GM19328 (cell line): ENCODE data around the gene RREB1.
"Not testable (repeated sequence)": the region's sequence is repeated elsewhere in the genome, so short reads cannot be mapped to it uniquely, and the experiment has no call there.

Source experiments
- ATAC-seq: cut with Tn5 transposase; IDR thresholded peaks from one replicate; pipeline ENCODE4 v1.9.1; 2021; ENCODE audit warnings: mild to moderate bottlenecking, moderate library complexity; ENCODE audit not compliant: unreplicated experiment

RREB1 gene

DNA sequence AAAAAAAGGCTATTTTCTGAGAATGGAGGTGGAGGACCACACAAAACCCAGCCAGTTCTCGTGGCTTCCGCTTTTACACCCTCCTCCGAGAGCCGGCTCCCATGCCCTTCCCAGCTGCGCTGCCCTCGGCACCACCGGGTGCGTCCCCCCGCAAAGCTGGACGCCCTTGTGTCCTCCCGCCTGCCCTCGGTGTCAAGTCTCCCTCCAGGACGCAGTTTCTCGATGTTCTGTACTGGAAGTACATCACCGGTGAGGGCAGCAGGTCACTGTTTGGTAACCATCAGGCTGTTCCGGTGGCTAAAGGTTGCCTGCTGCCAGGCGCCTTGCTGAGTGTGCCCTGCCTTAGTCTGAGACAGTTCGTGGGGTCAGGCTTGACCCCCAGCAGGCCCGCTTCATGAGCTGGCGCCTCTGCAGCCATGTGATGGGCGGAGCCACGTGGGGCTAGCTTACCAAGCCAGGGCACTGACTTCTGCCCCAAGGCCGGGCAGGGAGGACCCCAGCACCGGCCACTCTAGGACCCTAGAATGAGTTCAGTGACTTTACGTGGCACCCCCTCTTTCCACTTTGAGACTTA lies 34.6 kb downstream of the RREB1 start:
- no peak for ATAC-seq

DNA sequence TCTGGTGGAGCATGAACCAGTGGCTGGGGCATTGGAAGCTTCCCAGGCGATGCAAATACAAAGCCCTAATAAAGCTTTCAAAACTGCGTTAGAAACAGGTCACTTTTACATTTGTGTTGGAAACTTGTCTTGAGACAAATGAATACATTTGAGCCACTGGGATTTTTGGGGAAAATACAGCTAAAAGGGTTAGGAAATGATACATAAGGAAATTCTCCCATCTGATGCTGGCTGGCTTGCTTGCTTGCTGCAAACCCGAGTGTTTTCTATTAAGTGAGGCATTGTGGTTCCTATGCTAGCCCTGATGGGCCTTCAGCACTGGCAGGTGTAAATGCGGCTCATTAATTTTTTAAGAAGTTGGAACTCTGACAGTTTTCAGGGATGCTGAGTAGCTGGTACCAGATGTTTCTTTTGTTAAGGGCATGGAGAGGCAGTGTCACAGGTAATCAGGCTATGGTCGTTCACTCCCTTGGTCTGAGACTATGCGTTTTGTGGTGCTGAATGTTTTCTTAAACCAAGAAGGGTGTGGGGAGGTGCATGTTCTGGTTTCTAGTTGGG lies 35.2 kb downstream of the RREB1 start:
- no peak for ATAC-seq

DNA sequence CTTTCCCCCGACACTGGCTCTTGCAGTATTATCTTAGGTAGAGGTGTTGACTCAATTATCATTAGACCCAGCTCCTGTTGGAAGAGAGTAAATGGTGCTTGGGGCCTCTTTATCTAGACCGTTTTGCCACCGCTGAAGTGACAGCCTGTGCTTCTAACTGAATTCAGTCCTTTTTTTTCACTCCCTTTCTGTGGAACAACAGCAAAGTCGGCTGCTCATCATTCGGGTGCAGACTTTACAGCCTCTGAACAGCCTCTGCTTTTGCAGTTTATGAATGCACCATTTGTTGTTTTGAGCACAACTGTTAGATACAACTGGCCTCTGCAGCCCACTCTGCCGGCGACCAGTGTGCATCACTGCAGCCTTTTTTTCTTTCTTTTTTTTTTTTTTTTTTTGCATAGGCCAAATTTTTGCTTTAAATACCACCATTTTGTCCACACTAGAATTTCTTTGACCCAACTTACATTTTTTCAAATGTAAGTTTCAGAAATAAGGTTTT lies 35.8 kb downstream of the RREB1 start:
- ATAC-seq: no peak

DNA sequence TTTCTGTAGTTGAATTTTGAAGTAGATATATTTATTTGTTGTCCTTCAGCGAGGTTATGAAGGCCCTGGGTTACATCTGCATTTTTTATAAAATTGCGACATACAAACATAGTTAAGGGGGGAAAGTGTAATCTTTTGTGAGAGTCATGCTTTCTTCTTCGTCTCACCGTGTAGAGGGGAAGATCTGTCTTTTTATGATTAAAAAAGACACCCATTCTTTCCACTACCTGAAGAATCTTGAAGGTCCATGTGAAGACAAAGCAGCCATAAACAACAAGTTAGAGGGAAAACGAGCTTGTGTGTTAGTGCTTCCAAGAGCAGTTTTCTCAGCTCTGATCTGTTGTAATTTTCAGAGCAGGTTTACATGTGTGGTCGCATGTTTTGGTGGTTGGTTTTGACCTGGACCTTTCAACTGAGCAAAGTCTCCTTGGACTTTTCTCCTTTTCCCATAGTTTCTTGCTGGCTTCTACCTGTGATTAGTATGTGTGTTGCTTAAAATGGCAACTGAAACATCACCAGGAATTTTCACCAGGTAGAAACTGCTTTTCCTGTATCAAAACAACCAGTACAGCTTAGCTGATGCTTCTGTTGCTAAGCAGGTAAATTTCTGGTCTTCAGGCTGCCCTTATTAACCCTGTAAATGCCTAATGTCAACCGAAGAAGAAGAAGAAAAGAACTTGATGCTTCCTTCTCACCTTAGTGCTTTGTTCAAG lies 37.3 kb downstream of the RREB1 start:
- no peak for ATAC-seq

DNA sequence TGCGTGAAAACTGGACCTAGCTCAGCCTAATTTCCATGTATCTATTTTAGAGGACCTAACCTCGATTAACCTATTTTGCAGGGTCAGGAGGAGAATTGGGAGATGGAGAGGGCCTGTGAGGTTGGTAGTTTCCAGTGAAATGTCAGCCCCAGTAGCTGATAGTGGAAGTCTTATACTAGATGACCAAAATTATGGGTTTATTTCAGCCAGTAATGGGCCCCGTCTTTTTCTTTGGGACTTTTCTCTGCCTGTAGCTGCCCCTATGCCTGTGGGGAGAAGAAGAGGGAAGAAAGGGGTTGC lies 37.8 kb downstream of the RREB1 start:
- ATAC-seq: no peak

DNA sequence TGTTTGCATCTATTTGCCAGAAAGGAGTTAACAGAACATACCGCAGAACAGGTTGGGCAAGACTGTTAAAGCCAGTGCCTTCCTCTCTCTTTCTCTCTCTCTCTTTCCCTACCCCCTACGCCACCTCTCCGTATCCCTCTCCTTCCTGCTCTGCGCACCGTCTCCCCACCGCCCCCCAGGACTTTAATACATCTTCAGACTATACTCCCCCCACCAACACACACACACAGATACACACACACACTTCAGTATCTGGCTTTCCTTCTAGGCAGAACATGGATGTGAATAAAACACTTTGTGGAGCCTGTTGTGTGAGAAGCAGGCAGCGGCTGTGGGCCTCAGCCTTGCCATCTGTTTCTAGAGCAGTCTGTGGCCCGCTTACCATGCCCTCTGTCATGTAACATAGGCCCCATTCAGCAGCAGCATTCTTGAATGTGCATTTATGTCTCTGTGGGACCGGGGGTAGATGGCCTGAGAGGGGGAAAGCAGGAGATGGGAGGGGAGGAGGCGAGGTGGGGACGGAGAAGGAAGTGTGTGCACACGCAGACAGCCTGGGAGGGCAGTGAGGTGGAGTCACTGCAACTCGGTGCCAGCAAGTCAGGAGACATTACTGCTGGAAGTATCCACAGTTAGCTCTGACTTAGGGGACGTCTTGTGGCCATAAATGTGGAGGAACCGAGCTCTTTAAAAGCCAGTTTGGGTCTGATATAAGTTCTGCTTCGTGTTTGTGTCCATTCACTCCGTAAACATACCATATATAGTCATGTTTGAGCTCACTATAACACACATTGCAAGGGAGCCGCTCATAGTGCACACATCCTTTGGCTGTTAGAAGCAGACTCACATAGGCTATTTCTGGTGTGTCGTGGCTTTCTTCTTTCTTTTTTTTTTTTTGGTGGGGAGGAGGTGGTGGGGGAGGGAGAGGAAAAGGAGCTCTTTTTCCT lies 38.4 kb downstream of the RREB1 start:
- ATAC-seq: peak; percentile 59

DNA sequence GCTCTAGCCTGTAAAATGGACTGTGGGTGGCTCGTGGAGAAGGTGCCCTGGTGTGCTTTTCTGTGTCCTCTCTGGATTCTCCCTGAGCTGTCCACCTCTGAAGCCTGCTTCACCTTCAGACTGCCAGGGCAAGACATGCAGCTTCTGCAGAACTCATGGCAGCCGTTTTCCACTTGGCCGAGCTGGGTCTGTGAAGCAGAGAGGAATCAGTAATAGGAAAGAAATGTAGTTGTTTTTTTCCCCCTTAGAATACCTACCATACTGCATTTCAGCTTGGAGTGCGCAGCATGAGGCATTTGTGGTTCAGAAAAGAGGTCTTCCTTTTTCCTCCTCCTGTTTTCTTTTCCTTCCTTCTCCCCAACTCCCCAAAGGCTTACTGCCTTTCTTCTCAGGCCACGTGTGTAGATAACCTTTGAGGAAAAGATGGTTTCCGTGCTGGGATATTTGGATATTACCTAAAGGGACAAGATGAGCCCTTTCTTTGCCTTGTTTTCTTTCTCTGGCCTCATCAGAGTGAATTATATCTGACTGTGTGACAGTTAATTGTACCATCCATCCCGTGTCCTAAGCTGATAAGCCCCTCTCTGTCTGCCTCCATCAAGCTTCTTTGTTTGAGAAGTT lies 39.4 kb downstream of the RREB1 start:
- no peak for ATAC-seq

DNA sequence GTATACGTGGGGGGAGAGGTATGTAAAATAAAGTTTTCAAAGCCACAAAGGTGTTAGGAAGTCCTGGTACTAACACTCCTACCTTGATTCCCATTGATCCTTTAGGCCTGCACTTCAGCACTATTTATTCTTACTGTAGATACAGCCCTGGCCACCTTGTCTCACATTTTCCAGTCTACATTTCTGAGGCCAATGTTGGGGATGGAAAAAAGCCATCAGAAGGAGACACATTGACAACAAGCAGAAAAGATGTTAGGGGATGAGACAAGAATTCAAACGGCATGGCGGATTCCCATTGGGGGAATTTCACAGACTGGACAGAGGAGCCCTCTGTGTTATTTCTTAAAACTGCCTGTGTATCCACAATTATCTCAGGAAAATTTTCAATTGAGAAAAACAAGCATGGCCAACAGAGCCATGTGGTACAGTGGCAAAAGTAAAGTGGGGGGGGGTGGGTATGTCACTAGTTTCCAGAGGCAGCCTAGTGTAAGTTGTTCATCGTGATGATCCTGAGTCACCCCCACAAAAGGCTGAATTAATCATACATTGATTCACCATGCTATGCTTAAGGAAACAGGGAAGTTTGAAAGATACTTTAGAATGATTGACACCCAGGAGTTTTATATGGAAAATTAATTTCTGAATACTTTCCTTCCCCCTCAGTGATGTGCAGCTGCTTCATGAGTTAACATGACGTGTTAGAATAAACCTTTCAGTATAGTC lies 40.5 kb downstream of the RREB1 start:
- ATAC-seq: no peak

DNA sequence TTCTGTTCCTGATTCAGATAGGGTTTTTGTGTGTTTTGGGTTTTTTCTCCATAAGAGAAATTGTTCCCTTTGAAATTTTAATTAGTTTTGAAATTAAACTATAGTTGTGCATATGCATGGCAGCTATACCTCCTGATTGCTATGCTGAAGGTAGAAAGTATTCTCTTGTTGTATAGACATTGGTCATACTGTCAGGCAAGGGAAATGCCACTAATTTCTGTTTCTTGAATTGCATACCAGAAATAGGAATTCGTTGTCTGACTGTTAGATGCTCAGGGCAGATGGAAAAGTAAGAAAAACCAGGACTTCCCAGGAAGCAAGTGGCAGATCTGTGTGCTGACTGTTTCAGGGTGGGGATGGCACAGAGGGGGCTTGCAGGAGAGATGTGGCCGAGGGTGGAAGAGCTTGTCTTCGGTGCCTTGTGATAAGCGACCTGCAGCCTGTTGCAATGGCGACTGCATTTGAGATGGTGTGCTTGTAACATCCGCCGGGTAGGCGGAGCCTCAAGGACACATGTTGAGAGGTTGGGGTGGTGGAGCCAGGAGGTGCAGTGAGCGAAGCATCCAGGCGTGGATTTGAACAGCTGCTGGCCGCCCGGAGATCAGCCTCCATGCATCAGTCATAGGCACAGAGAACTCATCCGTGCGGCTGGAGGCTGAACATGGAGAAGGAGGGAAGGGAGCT lies 42.8 kb downstream of the RREB1 start:
- ATAC-seq: no peak

DNA sequence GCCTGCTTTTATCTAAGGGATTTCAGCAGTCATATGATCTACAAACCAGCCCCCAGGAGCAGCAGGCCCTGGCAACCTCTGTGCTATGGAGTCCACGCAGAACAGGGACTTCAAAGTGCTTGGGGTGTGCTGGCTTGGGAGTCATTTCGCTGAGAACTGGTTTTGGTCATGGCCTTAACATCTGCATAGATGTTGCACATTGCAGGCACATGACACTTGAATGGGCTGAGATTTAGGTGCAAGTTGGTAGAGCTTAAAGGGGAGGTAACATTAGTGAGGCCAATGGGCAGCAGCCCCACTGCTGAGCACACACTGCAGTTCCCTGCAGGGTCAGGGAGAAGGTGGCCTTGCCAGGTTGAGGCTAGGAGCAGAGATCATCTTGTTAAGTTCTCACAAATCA lies 43.6 kb downstream of the RREB1 start:
- no peak for ATAC-seq

DNA sequence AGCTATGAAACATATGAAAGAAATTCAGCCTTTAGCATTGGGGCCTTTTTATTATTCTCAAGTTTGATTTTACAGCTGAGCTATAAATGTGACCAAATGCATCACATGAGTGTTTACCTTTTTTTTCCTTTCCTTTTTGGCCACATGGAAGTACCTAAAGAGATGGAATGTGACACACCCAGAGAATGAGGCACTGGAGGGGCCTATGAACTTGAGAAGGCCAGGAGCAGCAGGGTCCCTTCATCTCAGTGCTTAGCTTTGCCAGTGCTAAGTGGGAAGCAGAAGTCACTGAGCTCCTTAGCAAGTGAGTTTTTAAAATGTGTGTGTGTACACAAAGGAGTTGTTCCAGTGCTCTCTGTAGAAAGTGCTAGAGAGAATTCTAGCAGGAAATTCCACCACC lies 44.7 kb downstream of the RREB1 start:
- ATAC-seq: no peak

DNA sequence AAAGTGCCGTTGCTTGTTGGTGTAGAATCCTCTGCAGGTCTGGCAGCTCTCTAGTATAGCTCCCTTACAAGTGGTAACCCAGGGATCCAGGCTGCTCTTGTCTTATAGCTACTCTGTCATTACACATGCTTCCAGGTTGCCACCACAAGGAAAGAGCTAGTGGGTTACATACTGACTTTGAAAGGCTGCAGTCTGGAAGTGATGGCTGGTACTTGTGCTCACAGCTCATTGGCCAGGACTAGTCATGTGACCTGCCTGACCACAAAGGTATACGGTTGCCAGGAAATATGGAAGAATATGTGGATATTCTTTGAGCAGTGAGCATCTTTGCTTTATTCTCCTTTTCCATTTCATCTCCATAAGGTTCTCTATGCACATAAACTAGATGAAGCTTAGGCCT lies 46.0 kb downstream of the RREB1 start:
- ATAC-seq: no peak

DNA sequence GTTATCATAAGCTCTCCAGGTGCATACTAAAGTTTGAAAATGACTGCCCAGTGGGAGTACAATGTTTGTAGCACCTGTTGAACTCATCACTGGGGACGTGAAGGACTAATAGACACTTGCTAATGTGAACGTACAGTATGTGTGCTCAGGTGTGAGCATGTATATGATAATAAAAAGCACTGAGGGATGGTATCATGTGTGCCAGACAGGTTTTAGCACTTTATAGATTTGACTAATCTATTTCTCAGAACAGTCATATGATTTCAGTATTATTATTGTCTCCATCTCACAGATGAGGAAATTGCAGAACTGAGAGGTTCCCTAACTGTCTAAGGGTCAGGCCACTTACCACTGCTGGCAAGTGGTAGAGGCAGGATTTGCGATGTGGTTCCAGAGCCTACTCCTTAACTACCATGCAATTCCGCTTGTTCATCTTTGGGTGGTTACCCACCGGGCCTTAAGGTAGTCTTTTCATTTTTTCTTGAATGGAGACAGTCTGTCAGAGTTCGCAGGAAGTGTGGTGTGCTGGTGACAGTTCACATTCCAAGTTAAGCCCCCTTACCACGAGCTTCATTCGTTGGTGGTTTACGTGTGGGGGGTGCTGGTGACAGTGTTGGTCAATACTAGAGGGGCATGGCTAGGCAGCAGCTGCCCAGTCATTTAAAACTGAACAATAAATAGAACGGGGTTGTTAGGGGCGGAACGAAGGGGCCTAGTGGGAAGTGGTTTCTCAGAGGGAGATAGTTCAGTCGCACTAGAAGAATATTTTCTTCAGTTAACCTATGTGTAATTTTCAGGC lies 46.8 kb downstream of the RREB1 start:
- peak; percentile 52 for ATAC-seq

DNA sequence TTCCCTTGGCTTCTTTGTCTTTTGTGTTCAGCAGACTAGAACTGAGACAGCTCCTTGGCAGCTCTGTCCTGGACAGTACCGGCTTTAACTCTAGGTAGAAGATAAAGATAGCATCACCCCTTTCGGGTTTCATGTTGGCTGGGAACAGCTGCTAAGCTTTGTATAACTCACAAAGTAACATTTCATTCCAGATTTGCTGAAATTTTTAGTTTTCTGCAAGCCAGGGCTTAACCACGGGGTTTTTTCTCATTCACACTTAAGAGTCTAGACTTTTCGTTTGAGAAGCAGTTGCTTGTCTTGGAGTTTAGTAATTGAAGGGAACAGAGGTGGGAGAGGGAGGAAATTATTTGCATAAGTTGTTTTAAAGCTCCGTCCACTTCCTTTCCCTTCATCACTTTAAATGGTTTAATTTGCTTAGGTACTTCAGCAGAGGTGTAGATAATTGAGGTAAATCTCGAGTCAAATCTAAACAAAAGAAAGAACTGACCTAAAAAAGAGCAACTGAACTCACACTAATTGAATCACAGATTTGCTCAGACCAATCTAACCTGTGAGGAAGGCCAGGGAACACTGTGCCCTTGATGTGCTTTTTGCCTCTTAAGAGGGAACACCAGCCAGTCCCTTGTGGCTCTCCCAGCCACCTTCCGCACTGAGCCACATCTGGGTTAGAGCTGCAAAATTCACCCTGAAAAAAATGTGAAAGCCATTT lies 48.3 kb downstream of the RREB1 start:
- ATAC-seq: no peak

DNA sequence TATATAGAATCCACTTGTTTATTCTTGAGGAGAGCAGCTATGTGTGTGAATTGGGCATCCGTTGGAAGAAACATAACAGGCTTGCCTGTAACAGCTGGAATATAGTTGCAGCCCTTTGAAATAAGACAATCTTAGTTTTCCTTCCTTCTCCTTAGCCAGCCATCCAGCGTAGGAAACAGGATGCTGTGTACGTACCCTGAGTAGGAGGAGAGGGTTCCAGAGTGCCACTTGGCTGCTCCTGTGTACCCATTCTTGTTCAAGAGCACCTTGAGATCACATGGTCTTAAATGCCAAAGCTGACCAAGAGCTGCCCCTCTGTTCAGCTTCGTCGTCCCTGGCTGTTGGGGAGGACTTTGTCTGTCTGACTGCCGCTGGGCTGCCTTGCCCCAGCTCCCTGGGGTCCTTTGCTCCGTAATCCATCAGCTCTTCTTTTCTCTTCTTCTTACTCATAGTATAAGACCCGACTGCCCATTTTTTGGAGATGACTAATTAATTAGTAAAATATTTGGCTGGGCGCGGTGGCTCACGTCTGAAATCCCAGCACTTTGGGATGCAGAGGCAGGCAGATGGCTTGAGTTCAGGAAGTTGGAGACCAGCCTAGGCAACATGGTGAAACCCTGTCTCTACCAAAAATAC lies 49.0 kb downstream of the RREB1 start:
- no peak for ATAC-seq

DNA sequence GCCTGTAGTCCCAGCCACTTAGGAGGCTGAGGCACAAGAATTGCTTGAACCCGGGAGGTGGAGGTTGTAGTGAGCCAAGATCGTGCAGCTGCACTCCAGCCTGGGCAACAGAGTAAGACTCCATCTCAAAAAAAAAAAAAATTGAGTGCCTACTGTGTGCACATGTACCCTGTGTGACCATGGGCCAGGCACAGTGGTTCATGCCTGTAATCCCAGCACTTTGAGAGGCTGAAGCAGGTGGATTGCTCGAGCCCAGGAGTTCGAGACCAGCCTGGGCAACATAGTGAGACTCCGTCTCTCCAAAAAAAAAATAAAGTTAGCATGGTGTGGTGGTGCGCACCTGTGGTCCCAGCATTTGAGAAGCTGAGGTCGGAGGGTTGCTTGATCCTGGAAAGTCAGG lies 49.5 kb downstream of the RREB1 start:
- not testable (repeated sequence) for ATAC-seq

DNA sequence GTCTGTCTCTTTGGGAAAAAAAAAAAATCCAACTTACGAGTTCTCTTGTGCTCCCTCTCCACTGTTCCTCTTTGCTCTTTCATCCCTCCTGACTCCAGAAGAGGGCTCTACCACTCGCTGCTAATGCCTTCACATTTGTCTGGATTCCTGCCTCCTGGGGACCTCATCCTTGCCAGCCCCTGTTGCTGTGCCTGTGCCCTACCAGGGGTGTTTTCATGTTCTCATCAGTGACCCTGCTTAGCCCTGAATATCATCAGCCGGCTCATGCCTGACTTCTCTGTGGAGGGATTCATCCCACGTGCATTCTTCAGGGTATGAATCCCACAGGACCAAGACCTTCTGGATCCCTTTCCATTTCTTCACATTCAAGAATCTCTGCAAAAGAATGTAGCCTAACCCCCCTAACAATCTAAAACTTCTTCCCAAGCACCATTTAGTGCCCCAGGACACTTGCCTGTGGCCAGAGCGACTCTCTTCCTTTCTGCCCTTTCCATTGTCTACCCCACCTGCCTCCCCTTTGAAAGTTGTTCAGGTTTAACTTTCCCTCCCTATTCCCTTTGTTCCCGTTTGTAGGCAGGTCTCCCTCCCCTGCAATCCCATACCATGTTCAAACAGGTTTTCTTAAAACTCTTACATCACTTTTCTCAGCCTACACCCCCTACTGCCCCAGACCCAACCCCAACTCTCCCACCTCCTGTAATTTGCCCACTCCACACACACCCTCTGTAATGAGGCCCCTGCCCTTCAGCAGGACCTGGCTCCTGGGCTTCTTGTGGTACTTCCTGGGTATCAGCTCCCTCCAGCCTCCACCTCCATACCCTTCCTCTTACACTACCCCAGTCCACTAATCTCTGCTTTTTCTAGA lies 50.2 kb downstream of the RREB1 start:
- ATAC-seq: no peak
